ENCODE measurements around the gene ACTR1A.

DNA sequence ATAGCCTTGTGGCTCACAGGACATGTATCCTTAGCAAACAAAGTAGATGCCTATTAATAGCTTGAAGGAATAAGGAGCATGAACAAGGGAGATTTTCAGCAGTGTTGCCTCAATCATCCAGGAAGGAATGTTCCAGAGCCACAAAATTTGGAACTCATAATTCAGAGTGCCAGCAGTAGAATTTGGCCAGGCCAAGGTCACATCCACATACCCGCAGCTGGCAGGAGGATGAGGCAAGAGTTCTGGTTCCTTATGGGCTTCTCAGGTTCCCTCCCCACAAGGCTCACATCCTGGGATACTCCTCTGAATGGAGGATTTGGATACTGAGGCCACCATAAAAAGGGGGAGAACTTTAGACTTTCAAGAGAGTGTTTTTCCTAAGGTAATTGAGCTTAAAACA lies 47.0 kb upstream of the ACTR1A start:
- TF ChIP-seq, protein P1, sequence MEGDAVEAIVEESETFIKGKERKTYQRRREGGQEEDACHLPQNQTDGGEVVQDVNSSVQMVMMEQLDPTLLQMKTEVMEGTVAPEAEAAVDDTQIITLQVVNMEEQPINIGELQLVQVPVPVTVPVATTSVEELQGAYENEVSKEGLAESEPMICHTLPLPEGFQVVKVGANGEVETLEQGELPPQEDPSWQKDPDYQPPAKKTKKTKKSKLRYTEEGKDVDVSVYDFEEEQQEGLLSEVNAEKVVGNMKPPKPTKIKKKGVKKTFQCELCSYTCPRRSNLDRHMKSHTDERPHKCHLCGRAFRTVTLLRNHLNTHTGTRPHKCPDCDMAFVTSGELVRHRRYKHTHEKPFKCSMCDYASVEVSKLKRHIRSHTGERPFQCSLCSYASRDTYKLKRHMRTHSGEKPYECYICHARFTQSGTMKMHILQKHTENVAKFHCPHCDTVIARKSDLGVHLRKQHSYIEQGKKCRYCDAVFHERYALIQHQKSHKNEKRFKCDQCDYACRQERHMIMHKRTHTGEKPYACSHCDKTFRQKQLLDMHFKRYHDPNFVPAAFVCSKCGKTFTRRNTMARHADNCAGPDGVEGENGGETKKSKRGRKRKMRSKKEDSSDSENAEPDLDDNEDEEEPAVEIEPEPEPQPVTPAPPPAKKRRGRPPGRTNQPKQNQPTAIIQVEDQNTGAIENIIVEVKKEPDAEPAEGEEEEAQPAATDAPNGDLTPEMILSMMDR (IDR thresholded peaks at IDR 0.05 in 2 of 3, conservative IDR thresholded peaks at IDR 0.05 in 1 of 3; ENCODE audit: insufficient read depth in 2 of 3, low read depth in 1 of 3, low read length in 3 of 3) = no peak
- no peak for TF ChIP-seq EZH2 (IDR thresholded peaks at IDR 0.05; ENCODE audit: borderline replicate concordance, low read depth, low read length)
- TF ChIP-seq GABPA (tag; conservative IDR thresholded peaks at IDR 0.05; ENCODE audit: low read depth) = no peak
- TF ChIP-seq TCF7 (IDR thresholded peaks at IDR 0.05; ENCODE audit: borderline replicate concordance) = no peak
- TF ChIP-seq, protein P2, sequence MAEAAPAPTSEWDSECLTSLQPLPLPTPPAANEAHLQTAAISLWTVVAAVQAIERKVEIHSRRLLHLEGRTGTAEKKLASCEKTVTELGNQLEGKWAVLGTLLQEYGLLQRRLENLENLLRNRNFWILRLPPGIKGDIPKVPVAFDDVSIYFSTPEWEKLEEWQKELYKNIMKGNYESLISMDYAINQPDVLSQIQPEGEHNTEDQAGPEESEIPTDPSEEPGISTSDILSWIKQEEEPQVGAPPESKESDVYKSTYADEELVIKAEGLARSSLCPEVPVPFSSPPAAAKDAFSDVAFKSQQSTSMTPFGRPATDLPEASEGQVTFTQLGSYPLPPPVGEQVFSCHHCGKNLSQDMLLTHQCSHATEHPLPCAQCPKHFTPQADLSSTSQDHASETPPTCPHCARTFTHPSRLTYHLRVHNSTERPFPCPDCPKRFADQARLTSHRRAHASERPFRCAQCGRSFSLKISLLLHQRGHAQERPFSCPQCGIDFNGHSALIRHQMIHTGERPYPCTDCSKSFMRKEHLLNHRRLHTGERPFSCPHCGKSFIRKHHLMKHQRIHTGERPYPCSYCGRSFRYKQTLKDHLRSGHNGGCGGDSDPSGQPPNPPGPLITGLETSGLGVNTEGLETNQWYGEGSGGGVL (CRISPR knock-in tag; IDR thresholded peaks at IDR 0.05) = no peak
- no peak for TF ChIP-seq CBX5 (IDR thresholded peaks at IDR 0.05; ENCODE audit: borderline replicate concordance, low read depth)
- TF ChIP-seq MTA2 (IDR thresholded peaks at IDR 0.05; ENCODE audit: low read depth) = no peak
- TF ChIP-seq HDAC2 (IDR thresholded peaks at IDR 0.05) = no peak
